Cerebellar cortex (tissue), 1 donor: ENCODE results near the gene TMEM139.

Experiments used
- DNase-seq: peaks from one replicate; pipeline ENCODE4 v3.0.0-alpha.2; 2015; ENCODE audit warnings: low spot score

TMEM139 gene

GRCh38 chr7:143323653-143324052 is 38.9 kb downstream of the TMEM139 start:
- DNase-seq: no peak

GRCh38 chr7:143325240-143325639 is 40.5 kb downstream of the TMEM139 start:
- DNase-seq: no peak

GRCh38 chr7:143327903-143328302 is 43.1 kb downstream of the TMEM139 start:
- no peak for DNase-seq

GRCh38 chr7:143329471-143330170 is 44.9 kb downstream of the TMEM139 start:
- no peak for DNase-seq

- no peak for DNase-seq
Observed at GRCh38 chr7:143331179-143331801, 46.5 kb downstream of the TMEM139 start.

GRCh38 chr7:143334244-143334643 is 49.5 kb downstream of the TMEM139 start:
- DNase-seq: no peak

GRCh38 chr7:143337216-143337615 is 52.5 kb downstream of the TMEM139 start:
- no peak for DNase-seq
